Measurements from ENCODE around the gene ZBTB9.

The ZBTB9 gene

GRCh38 chr6:33433001-33433543 is 21.3 kb upstream of the ZBTB9 start:
- DNase-seq = no peak

DNA sequence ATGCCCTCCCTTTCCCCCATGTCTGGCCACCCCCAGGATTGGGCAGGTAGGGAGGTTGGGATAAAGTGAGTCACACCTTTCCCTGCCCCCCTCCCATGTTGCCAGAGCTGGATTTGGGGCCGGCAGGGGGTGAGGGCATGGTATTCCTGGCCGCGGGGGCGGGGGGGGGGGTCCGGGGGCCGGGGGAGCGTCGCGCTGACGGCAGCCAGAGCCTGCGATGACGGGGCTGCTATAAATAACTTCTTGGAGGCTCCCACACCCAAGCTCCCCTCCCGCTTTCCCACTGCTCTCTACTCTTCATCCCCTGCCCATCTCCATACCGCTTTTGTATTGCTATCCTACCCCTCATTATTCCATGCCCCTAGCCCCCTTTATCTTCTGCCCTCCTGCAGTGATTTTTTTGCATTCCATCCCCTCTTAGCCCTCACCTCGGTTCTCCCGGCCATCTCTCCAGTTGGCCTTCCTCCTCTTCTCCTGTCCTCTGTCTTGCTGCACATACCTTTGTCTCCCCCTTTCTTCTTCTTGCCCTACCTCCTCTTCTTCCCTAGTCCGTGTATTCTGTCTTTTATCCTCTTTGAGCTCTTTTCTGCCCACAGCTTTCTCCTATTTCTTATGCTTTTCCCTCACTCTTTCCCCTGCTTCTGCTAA is 20.7 kb upstream of the ZBTB9 start:
- no peak for DNase-seq

DNA sequence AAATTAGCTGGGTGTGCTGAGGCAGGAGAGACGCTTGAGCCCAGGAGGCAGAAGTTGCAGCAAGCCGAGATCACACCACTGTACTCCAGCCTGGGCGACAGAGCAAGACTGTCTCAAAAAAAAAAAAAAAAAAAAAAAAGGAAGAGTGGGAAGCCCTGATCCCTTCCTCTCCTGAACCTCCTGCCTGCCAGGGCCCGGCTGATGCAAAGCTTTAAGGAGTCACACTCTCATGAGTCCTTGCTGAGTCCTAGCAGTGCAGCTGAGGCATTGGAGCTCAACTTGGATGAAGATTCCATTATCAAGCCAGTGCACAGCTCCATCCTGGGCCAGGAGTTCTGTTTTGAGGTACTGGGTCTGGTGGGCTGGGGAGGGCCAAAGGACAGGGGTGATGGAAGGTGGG is 19.4 kb upstream of the ZBTB9 start:
- DNase-seq = no peak

DNA sequence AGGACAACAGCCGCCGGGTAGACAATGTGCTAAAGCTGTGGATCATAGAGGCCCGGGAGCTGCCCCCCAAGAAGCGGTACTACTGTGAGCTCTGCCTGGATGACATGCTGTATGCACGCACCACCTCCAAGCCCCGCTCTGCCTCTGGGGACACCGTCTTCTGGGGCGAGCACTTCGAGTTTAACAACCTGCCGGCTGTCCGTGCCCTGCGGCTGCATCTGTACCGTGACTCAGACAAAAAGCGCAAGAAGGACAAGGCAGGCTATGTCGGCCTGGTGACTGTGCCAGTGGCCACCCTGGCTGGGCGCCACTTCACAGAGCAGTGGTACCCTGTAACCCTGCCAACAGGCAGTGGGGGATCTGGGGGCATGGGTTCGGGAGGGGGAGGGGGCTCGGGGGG is 16.7 kb upstream of the ZBTB9 start:
- no peak for DNase-seq

DNA sequence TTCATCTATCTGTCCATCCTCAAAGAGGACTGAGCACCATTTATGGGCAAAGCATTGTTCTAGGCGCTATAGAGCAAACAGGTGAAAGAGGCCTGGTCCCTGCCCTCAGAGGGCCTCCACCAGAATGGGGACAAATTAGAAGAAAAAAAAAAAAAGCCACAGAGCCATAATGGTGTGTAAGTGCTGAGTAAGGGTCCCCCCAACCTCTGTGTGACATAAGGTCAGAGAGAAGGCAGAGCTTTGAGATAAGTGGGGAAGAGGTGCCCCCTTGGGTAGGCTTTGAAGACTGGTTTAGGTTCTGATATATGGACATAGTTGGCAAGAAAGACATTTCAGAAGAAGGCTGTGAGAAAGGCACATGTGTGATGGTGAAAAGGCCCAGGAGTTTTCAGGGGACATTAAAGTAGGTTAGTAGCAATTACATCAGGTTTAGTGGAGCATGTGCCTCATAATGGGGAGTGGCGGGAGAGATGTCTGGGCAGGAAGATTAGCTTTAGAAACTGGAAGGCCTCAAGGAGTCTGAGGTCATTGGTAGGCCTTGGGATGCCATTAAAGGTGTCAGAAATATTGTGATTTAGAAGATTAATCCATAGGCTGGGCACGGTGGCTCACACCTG is 15.3 kb upstream of the ZBTB9 start:
- no peak for DNase-seq

DNA sequence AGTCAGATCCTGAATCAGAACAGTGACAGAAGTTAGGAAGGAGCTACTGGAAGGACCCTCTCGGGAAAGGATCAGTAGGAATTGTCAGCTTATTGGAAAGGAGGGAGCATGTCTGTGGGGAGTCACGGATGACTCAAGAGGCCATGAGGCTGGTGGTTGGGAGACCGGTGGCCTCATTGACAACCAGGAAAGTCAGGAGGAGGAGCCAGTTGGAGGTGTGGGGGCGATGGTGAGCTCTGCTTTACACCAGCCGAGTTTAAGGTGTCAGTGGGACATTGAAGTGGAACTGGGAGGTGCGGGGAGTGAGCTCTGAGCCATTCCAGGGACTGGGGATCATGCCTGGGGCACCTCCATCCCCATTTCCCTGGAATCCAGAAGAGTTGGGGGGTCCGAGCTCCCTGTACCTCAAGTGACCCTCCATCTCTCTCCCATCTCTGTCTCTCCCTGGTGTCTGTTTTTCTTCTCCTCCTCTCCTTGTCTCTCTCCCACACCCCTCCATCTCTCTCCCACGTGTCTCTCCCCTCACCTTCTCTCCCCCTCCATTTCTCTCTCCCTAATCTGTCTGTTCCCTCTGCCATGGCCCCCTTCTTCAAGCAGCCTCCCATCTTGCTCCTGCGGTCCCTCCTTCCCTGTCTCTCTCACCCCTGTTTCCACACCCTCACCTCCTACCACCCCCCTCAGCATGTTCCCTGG is 14.3 kb upstream of the ZBTB9 start:
- no peak for DNase-seq

DNA sequence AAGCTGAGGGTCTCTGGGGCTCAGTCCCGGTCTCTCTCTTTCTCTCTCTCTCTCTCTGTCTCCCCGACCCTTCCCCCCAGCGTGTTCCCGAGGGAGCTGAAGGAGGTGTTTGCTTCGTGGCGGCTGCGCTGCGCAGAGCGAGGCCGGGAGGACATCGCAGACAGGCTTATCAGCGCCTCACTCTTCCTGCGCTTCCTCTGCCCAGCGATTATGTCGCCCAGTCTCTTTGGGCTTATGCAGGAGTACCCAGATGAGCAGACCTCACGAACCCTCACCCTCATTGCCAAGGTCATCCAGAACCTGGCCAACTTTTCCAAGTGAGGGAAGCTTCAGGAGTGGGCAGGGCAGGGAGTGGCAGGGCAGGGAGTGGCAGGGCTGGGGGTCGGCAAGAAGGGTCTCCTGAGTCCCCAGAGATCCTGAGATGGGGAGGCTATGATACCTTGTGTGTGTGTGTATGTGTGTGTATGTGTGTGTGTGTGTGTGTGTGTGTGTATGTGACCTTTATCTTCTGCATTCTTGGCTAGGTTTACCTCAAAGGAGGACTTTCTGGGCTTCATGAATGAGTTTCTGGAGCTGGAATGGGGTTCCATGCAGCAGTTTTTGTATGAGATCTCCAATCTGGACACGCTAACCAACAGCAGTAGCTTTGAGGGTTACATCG is 13.6 kb upstream of the ZBTB9 start:
- no peak for DNase-seq

- DNase-seq = no peak
Observed at GRCh38 chr6:33441457-33441856, 12.9 kb upstream of the ZBTB9 start.

- DNase-seq = no peak
Observed at GRCh38 chr6:33442283-33442682, 12.1 kb upstream of the ZBTB9 start.

DNA sequence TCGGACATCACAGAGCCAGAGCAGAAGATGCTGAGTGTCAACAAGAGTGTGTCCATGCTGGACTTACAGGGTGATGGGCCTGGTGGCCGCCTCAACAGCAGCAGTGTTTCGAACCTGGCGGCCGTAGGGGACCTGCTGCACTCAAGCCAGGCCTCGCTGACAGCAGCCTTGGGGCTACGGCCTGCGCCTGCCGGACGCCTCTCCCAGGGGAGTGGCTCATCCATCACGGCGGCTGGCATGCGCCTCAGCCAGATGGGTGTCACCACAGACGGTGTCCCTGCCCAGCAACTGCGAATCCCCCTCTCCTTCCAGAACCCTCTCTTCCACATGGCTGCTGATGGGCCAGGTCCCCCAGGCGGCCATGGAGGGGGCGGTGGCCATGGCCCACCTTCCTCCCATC is 11.4 kb upstream of the ZBTB9 start:
- no peak for DNase-seq

DNA sequence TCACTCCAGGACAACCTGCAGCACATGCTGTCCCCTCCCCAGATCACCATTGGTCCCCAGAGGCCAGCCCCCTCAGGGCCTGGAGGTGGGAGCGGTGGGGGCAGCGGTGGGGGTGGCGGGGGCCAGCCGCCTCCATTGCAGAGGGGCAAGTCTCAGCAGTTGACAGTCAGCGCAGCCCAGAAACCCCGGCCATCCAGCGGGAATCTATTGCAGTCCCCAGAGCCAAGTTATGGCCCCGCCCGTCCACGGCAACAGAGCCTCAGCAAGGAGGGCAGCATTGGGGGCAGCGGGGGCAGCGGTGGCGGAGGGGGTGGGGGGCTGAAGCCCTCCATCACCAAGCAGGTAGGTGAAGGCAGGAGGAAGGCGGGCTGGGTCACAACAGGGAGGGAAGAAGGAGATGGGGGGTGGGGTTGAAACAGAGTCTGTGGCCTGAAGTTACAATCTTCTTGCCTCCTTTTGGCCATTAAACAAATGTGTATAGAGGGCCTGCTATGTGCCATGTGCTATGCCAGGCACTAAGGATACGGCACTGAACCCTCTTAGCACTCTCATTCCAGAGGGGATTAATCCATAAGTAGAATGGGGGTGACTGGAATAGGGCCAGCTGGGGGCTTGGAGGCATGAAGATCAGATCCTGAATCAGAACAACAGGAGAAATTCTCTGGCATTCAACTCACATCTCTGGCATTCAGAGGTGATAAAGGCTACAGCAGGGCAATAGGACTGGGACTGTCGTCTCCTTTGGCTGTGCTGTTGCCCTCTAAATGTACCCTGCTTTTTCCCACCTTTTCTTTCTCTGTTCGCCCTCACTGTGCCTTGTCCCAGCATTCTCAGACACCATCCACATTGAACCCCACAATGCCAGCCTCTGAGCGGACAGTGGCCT is 10.5 kb upstream of the ZBTB9 start:
- no peak for DNase-seq

DNA sequence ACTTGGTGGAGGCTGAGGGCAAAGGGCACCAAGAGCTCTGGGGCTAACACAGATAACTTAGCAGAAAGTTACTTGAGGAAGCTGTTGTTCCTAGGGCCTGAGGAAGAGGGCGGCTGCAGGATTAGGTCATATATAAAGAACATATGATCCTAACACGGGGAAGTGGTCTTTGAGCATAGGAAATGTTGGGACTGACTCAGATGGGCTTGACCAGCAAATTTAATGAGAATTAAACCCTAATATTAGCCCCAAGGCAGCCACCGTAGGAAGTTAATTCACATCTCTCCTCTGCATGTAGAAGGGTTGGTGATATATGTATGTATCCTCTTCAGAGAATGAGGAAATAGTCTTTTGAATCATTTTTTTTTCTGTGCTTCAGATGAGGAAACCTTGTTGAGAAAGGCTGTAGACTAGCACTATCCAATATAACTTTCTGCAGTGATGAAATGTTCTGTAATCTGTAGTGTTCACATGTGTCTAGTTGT is 9.2 kb upstream of the ZBTB9 start:
- no peak for DNase-seq

- no peak for DNase-seq
Observed at GRCh38 chr6:33446356-33446755, 8.0 kb upstream of the ZBTB9 start.

DNA sequence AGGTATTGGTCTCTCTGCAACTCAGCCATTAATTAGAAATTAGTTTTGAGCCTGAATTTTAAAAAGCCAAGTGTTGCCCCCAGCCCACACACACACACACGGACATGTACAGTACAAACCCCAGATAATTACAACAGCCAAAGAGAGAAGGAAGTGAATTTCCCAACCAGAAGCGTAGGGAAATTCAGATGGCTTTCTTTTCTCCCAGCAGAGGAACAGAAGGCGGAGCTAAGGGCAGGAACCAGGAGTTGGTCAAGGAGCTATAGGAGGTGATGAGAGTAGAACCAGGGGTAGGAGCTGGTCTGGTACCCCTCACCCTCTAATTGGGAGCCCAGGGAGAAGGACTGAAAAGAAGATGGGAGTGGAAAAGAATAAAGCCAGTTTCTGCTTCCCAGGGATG is 3.9 kb upstream of the ZBTB9 start:
- no peak for DNase-seq

DNA sequence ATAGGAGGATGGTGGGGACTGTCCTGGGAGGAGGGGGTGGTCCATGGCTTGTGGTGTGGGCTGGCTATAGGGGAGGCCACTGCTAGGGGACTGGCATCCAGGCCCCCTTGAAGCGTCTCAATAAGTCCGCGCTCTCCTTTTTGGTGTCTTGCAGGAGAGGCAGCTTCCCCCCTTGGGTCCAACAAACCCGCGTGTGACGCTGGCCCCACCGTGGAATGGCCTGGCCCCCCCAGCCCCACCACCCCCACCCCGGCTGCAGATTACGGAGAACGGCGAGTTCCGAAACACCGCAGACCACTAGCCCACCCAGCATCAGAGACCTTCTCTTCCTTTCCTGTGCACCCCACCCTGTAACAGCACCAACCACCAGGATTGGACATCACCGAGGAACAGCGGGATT is 2.8 kb upstream of the ZBTB9 start:
- no peak for DNase-seq

GRCh38 chr6:33452496-33452895 is 1.9 kb upstream of the ZBTB9 start:
- DNase-seq = no peak

DNA sequence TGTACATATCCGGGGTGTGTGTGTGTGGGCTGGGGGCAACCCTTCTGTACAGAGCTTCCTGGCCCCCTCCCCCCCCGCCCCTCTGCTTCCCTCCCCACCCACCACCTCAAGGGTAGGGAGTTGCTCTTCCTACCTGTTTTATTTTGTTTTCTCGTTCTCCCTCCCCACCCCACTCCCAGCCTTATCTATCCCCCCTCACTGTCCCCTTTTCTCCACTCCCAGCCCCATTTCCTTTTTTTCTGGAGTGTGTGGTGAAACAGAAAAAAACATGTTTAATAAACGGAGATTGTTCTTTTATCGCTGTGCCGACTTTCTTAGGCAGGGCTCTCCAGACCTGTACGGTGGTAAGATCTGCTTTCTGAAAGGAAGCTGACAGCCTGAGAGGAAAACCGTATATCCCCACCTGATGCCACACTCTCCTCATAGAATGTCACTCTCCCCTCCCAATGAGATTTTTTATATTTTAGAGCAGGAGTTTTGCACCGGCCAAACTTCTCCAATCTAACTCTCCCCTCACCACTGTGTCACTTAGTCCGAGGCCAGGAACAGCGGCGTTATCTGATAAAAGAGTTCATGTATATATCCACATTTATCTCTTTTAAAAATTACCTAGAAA is 875 bp upstream of the ZBTB9 start:
- DNase-seq = no peak

DNA sequence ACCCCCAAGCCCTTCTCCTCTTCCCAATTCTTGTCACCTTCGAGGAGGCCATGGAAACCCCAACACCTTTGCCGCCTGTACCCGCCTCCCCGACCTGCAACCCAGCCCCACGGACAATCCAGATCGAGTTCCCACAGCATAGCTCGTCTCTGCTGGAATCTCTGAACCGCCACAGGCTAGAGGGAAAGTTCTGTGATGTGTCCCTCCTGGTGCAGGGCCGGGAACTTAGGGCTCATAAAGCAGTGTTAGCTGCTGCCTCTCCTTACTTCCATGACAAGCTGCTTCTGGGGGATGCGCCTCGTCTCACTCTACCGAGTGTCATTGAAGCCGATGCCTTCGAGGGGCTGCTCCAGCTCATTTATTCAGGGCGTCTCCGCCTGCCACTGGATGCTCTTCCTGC is 675 bp downstream of the ZBTB9 start:
- DNase-seq = no peak

DNA sequence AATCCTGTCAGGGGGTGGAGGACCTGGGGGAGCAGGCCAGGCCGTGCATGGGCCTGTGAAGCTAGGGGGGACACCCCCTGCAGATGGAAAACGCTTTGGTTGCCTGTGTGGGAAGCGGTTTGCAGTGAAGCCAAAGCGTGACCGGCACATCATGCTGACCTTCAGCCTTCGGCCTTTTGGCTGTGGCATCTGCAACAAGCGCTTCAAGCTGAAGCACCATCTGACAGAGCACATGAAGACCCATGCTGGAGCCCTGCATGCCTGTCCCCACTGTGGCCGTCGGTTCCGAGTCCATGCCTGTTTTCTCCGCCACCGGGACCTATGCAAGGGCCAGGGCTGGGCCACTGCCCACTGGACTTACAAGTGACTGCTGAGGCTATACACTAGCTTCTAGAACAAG is 1.8 kb downstream of the ZBTB9 start:
- DNase-seq = no peak

DNA sequence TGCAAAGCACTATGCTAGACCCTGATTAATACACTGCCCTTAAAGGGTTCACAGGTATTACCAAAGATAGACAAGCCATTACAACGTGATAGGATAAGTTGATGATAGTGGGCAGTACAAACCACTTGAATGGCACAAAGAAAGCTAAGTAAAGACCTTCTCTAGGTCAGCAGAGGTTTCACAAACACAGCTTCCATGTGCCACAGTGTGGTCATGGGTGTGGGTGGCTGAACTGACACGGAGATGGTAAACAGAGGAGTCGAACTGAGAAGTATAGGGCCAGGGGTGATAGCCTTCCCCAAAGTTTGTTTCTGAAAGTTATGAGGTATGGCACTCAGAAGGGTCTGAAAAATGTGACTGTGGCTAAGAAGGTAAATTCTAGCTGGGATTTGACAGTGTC is 4.3 kb downstream of the ZBTB9 start:
- DNase-seq = no peak

DNA sequence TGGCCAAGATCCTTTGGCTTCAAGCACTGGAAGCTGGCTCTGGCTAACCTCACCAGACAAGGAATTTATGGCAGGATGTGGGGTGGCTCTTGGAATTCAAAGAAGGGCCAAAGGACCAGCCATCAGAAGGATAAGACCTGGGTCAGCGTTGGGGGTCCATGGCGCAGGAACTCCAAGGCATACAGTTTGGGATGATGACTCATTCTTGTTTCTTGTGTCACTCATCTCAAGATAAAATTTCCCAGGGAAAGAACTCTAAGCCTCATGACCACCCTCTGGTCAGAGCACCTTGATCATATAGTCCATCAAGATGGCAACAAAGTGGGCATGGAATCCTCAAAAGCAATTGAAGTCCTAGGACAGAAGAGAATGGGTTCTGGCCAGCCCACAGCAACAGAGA is 4.8 kb downstream of the ZBTB9 start:
- no peak for DNase-seq
